ENCODE measurements around the gene SPINK1. TPM values are rescaled to one million over a fixed set of nuclear protein-coding genes. Genes with fewer than 3 reads are reported as not detected.

Gene SPINK1, protein sequence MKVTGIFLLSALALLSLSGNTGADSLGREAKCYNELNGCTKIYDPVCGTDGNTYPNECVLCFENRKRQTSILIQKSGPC
- total RNA-seq (2022; extraction: Qiagen RNA extraction; ENCODE audit: low read depth) = 0.37 to 1.4 TPM (median 0.92 TPM) in 5 replicates

DNA sequence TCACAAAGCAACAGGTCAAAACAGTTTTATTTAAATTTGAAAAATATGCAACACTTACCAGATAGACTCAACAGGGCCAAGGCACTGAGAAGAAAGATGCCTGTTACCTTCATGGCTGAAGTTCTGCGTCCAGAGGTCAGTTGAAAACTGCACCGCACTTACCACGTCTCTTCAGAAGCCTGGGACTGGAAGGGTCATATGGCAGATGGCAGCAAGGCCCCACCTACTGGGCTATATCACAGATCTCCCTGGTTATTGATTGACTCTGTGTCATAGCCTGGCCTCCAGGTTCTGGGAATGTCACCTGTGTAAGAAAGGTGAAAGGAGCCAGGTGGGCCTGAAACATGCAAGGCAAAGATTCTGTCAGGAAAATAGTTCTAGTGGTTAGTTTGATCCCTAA, at the start of gene SPINK1:
SPINK1 (minus strand) TSS at position 207 of the 400 bp plus-strand sequence; CDS start at position 113, 94 bp downstream.

DNA sequence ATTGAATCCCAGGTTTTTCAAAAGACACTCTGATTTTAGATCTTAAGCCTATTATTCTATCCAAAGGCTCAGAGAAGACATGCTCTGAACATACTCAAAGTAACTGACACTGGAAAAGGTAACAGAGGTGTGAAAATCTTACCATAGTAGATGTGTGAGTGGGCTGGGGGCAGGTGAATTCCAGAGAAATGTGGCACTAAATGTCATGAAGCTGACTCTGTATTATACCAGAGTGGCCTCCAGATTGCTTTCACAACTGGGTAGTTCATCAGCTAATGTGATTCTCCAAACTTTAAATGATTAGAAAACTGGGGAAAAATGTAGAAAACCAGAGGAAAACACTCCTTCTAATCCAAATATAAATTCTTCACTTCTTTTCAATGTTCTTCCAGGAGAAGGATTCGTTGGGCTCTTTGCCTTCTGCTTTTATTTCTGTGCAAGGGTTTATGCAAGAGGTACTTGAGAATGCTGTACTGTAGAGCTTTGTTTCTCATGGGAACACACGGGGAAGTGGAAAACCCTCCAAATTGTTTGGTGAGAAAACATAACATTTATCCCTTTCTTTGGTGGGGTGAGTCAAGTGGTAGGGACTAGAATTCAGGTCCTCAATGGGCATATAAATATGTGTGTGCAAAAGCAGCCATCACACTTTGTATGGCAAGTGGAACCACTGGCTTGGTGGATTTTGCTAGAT, 46.7 kb upstream of the SPINK1 start, which contains the start of gene SCGB3A2:
SCGB3A2 (plus strand) TSS at position 646 of the 694 bp plus-strand sequence. CDS start 93 bp downstream, outside the sequence.

DNA sequence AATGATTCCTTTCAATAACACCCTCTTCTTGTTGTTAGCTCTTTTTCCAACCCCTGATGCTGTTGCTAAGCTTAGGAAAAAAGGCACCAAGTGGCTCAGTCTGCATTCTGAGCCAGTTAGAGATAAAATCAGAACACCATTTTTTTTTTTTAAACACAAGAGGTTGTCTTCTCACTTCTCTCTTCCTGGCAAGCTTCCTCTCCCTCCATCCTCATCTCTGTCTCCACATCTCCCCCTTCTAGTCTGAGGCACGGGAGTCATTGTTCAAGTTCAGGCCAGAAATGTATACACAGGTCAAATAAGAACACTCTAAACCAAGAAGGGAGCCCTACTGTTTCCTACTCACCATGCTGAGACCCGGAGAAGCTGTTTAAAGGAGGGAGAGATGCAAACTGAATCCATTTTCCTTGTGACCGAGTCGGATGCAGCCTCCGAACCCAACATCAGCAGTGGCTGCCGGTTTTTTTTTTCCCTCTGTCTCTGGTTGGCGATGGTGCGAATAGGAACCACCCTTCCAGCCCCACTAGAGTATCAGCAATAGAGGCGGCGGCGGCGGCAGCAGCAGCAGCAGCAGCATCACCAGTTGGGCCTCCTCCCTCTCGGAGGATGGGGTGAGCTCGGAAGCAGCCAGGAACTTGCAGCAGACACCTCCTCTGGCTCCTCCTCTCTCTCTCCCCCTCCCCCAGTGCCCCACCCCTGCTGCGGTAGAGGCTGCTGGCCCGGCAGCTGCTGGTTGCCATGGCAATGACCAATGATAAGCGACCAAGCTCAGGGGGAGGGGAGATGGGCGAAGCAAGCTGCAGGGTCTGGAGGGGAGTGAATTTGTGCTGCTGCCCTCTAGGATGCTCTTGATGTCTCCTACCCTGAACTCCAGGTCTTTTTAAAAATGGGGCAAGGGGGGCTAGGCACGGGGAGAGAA, 49.1 kb downstream of the SPINK1 start, which contains the start of gene JAKMIP2:
JAKMIP2 (minus strand) TSS at position 619 of the 919 bp plus-strand sequence. CDS start 110,922 bp downstream, outside the sequence.

Other genes starting within 250 kb of the SPINK1 start
- gene JAKMIP2, start 48.9 kb downstream of the SPINK1 start, total RNA-seq (2022; extraction: Qiagen RNA extraction; ENCODE audit: low read depth) = not detected in 5 replicates
- not detected in 5 replicates for gene SCGB3A2, start 47.0 kb upstream of the SPINK1 start, total RNA-seq (2022; extraction: Qiagen RNA extraction; ENCODE audit: low read depth)
- not detected in 5 replicates for gene C5orf46, start 74.9 kb upstream of the SPINK1 start, total RNA-seq (2022; extraction: Qiagen RNA extraction; ENCODE audit: low read depth)
- gene SPINK5, start 232.3 kb upstream of the SPINK1 start, total RNA-seq (2022; extraction: Qiagen RNA extraction; ENCODE audit: low read depth) = not detected in 5 replicates

All from A549 treated with DMSO at 1 μM for 4 hours (cell line).